T47D (cell line): ENCODE results near the gene TYRO3.
"Not testable (repeated sequence)": the region's sequence is repeated elsewhere in the genome, so short reads cannot be mapped to it uniquely, and the experiment has no call there.

Source experiments
- DNase-seq, 2 experiments: peaks; one replicate each; pipeline versions ENCODE4 v3.0.0 to v3.0.0-alpha.2; 2011 to 2012; ENCODE audit warnings: low read depth in 1 of 2, low spot score in 1 of 2
- JUND ChIP-seq: IDR thresholded peaks from 2 replicates; pipeline ENCODE4 v1.6.1; 2012; ENCODE audit warnings: low read depth
- in situ Hi-C: cut with HindIII; loops from 2 replicates; pipeline ENCODE4 v1.10.0; 2016; ENCODE audit warnings: low sequenced_read_pairs, low pct_unique_long_range_greater_than_20kb

The TYRO3 gene

GRCh38 chr15:41570764-41571163 is 11.8 kb downstream of the TYRO3 start:
- DNase-seq: no peak
- in situ Hi-C loops: no loop called here
- TF ChIP-seq JUND: no peak

DNA sequence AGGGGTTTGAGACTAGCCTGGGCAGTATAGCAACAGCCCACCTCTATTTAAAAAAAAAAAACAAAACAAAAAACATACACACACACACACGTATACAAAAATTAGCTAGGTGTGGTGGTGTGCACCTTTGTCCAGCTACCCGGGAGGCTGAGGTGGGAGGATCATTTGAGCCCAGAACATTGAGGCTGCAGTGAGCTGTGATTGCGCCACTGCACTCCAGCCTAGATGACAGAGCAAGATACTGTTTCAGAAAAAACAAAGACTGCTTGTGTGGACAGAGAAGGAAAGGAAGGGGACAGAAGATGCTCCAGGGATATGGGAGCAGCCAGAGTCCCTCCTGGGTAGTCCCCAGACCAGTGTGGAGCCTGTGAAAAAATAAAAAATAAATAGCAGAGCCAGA is 12.9 kb downstream of the TYRO3 start:
- TF ChIP-seq JUND: no peak
- in situ Hi-C loops: no loop called here
- no peak for DNase-seq

DNA sequence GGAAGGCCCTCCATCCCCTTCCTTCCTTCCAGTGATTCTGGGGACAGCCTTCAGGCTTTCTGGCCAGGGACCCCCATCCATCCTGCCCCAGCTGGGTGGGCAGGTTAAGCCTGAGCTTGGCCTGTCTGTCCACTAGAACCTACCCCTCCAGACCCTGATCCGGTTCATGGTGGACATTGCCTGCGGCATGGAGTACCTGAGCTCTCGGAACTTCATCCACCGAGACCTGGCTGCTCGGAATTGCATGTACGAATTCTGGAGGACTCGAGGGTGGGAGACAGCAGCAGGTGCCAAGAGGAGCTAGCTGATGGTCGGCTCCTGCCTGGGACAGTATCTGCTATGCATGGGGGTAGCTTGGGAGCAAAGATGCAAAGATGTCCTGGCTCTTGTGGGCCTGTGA is 13.9 kb downstream of the TYRO3 start:
- in situ Hi-C loops: no loop called here
- DNase-seq: no peak
- no peak for TF ChIP-seq JUND

DNA sequence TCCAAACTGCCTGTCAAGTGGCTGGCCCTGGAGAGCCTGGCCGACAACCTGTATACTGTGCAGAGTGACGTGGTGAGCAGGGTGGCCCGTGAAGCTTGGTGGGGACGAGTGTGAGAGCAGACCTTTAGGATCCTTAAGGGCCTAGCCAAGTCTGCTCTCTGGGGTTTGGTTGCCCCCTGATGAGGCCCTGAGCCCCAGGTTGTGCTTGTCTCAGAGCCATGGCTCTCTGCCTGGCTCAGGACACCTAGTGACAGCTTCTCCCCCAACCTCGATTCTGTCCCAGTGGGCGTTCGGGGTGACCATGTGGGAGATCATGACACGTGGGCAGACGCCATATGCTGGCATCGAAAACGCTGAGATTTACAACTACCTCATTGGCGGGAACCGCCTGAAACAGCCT is 14.4 kb downstream of the TYRO3 start:
- in situ Hi-C loops: no loop called here
- DNase-seq: no peak
- no peak for TF ChIP-seq JUND

GRCh38 chr15:41574158-41574557 is 15.1 kb downstream of the TYRO3 start:
- DNase-seq: no peak
- in situ Hi-C loops: no loop called here
- TF ChIP-seq JUND: no peak

- DNase-seq: no peak
- in situ Hi-C loops: no loop called here
- no peak for TF ChIP-seq JUND
Observed at GRCh38 chr15:41575282-41575681, 16.3 kb downstream of the TYRO3 start.

GRCh38 chr15:41577863-41578735 is 19.1 kb downstream of the TYRO3 start:
- DNase-seq: no peak
- in situ Hi-C loops: no loop called here
- no peak for TF ChIP-seq JUND

- in situ Hi-C loops: no loop called here
- TF ChIP-seq JUND: no peak
Observed at GRCh38 chr15:41578736-41579383, 19.8 kb downstream of the TYRO3 start.

GRCh38 chr15:41581110-41581509 is 22.1 kb downstream of the TYRO3 start:
- in situ Hi-C loops: no loop called here
- DNase-seq: peak in 1 of 2 experiments; percentile 76
- no peak for TF ChIP-seq JUND

More at GRCh38 chr15:41578736-41579383, 19.8 kb downstream of the TYRO3 start:
- no peak for DNase-seq

GRCh38 chr15:41583795-41584194 is 24.8 kb downstream of the TYRO3 start:
- DNase-seq: no peak
- TF ChIP-seq JUND: no peak
- in situ Hi-C loops: no loop called here

DNA sequence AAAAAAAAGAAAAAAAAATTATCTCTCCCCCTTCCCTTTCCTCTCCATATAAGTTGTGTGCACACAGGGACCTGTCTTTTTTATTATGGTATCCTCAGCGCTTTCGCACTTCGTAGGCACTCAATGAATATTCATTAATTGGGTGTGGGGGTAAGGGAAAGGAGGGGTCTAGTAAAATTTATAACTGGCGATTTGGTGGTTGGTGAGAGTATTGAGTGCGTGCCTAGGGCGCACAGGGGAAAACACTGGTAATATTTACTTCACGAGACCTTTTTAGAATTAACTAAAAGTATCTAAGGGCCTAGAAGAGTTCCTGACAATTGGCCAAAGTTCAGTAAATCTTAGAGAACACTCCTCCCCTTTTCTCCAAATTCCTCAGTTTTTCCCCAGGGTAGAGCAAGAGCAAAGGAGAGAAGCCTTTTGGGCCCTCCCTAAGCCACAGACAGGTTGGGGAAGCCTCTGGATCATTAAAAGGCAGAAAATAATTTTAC is 25.7 kb downstream of the TYRO3 start:
- TF ChIP-seq JUND: no peak
- in situ Hi-C loops: no loop called here
- DNase-seq: no peak

- peak in 1 of 2 experiments; percentile 82 for DNase-seq
- no peak for TF ChIP-seq JUND
- in situ Hi-C loops: no loop called here
Observed at GRCh38 chr15:41585127-41586047, 26.4 kb downstream of the TYRO3 start.

- in situ Hi-C loops, DNase-seq: not testable (repeated sequence)
Observed at GRCh38 chr15:41586531-41587282, 27.7 kb downstream of the TYRO3 start.

DNA sequence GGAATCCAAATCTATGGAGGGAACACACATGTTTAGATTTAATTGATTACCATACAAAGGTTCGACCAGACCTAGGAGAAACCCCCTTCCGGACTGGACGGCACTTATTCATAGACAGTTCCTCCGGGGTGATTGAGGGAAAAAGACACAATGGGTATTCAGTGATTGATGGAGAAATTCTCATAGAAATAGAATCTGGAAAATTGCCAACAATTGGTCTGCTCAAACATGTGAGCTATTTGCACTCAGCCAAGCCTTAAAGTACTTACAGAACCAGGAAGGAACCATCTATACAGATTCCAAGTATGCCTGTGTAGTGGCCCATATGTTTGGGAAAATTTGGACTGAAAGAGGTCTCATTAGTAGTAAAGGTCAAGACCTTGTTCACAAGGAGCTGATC is 30.0 kb downstream of the TYRO3 start:
- in situ Hi-C loops, DNase-seq: not testable (repeated sequence)

DNA sequence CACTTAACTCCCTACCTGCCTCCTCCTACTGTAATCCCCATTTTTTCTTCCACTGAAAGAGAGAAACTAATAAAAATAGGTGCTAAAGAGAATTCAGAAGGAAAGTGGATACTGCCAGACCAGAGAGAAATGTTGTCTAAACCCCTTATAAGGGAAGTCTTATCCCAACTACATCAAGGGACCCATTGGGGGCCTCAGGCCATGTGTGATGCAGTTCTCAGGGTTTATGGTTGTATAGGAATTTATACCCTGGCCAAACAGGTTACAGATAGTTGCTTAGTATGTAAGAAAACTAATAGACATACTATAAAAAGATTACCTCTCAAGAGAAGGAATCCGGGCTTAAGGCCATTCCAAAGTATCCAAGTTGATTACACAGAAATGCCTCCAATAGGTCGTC is 30.6 kb downstream of the TYRO3 start:
- in situ Hi-C loops: not testable (repeated sequence)
- DNase-seq: peak in 1 of 2 experiments; percentile 53

GRCh38 chr15:41591217-41591616 is 32.2 kb downstream of the TYRO3 start:
- DNase-seq, in situ Hi-C loops: not testable (repeated sequence)
